HG03354 (cell line): ENCODE results near the gene FYB2.

Experiments used
- ATAC-seq: cut with Tn5 transposase; IDR thresholded peaks from one replicate; pipeline ENCODE4 v1.9.1; 2021; ENCODE audit warnings: mild to moderate bottlenecking; ENCODE audit not compliant: unreplicated experiment, poor library complexity, severe bottlenecking

Gene FYB2

DNA sequence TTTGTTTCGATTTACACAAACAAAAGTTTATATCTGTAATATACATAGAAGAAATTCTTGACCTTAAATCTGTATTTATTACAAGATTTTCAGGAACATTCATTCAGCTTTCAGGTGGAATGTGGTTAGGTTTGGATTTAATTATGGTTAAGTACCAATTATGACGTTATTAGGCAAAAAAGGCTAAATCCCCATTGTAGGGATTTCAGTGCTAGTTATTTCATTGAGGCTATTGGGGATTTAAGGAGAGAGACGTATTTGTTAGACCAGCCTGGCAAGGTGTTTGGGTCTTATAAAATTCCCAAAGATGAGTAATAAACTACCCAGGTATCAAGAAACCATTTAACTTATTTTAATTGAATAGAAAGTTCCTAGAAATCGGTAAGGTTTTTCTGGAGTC lies 148.1 kb downstream of the FYB2 start:
- ATAC-seq, result no peak

DNA sequence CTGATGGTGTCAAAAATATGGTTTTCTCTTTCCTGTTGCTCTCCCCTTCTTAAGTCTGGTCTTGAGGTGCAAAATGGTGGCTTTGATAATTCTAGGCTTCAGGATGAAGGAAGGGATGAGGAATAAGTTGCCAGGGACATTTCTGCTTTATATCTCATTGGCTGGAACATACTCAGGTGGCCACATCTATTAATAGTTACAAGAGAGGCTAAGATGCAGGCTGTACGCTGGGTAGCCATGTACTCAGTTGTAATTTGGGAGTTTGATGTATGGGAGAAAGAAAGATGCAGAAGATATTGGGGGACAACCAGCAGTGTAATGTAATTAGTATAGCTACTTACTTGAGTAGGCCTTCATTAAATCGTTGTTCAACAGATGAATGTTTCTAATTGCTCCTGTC lies 148.9 kb downstream of the FYB2 start:
- ATAC-seq, result no peak
